GM19023 (cell line): ENCODE results near the gene CPPED1.

Source experiments
- ATAC-seq: cut with Tn5 transposase; IDR thresholded peaks from one replicate; pipeline ENCODE4 v1.9.1; 2021; ENCODE audit warnings: mild to moderate bottlenecking, moderate library complexity; ENCODE audit not compliant: unreplicated experiment

The CPPED1 gene

GRCh38 chr16:12740986-12741610, 62.6 kb downstream of the CPPED1 start:
- ATAC-seq: no peak

- no peak for ATAC-seq
Measured at GRCh38 chr16:12739738-12740137, 63.9 kb downstream of the CPPED1 start.

GRCh38 chr16:12737563-12737962, 66.1 kb downstream of the CPPED1 start:
- no peak for ATAC-seq

- ATAC-seq: no peak
Measured at GRCh38 chr16:12735805-12736204, 67.9 kb downstream of the CPPED1 start.

- no peak for ATAC-seq
Measured at GRCh38 chr16:12732600-12732999, 71.1 kb downstream of the CPPED1 start.

- no peak for ATAC-seq
Measured at GRCh38 chr16:12729448-12729847, 74.2 kb downstream of the CPPED1 start.

GRCh38 chr16:12728469-12728868, 75.2 kb downstream of the CPPED1 start:
- ATAC-seq: no peak

- ATAC-seq: no peak
Measured at GRCh38 chr16:12724226-12724625, 79.5 kb downstream of the CPPED1 start.

- ATAC-seq: no peak
Measured at GRCh38 chr16:12723681-12724080, 80.0 kb downstream of the CPPED1 start.

GRCh38 chr16:12721841-12722421, 81.8 kb downstream of the CPPED1 start:
- no peak for ATAC-seq

- no peak for ATAC-seq
Measured at GRCh38 chr16:12719972-12720371, 83.7 kb downstream of the CPPED1 start.

- ATAC-seq: no peak
Measured at GRCh38 chr16:12716658-12717057, 87.0 kb downstream of the CPPED1 start.

- ATAC-seq: no peak
Measured at GRCh38 chr16:12709807-12710206, 93.9 kb downstream of the CPPED1 start.

- no peak for ATAC-seq
Measured at GRCh38 chr16:12708266-12708665, 95.4 kb downstream of the CPPED1 start.

GRCh38 chr16:12706628-12707027, 97.1 kb downstream of the CPPED1 start:
- ATAC-seq: no peak

- ATAC-seq: no peak
Measured at GRCh38 chr16:12704492-12705111, 99.1 kb downstream of the CPPED1 start.

GRCh38 chr16:12703935-12704334, 99.8 kb downstream of the CPPED1 start:
- ATAC-seq: no peak

- no peak for ATAC-seq
Measured at GRCh38 chr16:12700161-12700560, 103.5 kb downstream of the CPPED1 start.

- no peak for ATAC-seq
Measured at GRCh38 chr16:12699161-12699560, 104.5 kb downstream of the CPPED1 start.

GRCh38 chr16:12697437-12697836, 106.2 kb downstream of the CPPED1 start:
- no peak for ATAC-seq

GRCh38 chr16:12695454-12695853, 108.2 kb downstream of the CPPED1 start:
- ATAC-seq: no peak

GRCh38 chr16:12690024-12690423, 113.7 kb downstream of the CPPED1 start:
- ATAC-seq: no peak
